Panc1 (cell line): Measurements from ENCODE around the gene WAC. TPM values are rescaled to one million over a fixed set of nuclear protein-coding genes. Genes with fewer than 3 reads are reported as not detected.
"Not testable (repeated sequence)": the region's sequence is repeated elsewhere in the genome, so short reads cannot be mapped to it uniquely, and the experiment has no call there.

ENCODE experiments used
- ATAC-seq: fragments of 200-7000 bp; cut with Tn5 transposase; 2 replicates; pipeline ENCODE4 v1.9.1; 2020; ENCODE audit warnings: mild to moderate bottlenecking, moderate library complexity
- BruUV-seq: library from RNA; stranded (reverse); fragments of 400-500 nt; replicated peaks from 2 replicates; lab custom pipeline; 2021; lab: Mats Ljungman, UMichigan
- CTCF ChIA-PET: fragments of 300-600 bp; sonication (Branson Sonifier 250); formaldehyde crosslinking; loops from one replicate; lab custom pipeline; 2022; ENCODE audit warnings: antibody characterized with exemption; lab: Charles Lee
- POLR2A ChIA-PET: fragments of 300-600 bp; sonication (Branson Sonifier 250); formaldehyde crosslinking; loops from one replicate; lab custom pipeline; 2022; ENCODE audit warnings: antibody characterized with exemption; lab: Charles Lee
- DNase-seq: peaks from one replicate; pipeline ENCODE4 v3.0.0-alpha.2; 2010; ENCODE audit warnings: low read depth, low spot score
- H3K27ac ChIP-seq: 2 replicates; pipeline ENCODE4 v1.5.1; 2011; ENCODE audit warnings: mild to moderate bottlenecking, low read length, inconsistent platforms
- H3K27me3 ChIP-seq: fragments of 200-500 bp; sonication (Bioruptor generic); 2 replicates; pipeline ENCODE4 v1.6.0; 2014; ENCODE audit warnings: low read length, inconsistent platforms; ENCODE audit not compliant: control insufficient read depth, insufficient read depth
- H3K36me3 ChIP-seq: fragments of 200-500 bp; sonication (Bioruptor generic); 2 replicates; pipeline ENCODE4 v1.5.1; 2014; ENCODE audit warnings: inconsistent platforms, mild to moderate bottlenecking, low read length, moderate library complexity; ENCODE audit not compliant: control insufficient read depth, insufficient read depth
- H3K4me1 ChIP-seq: 2 replicates; pipeline ENCODE4 v1.5.1; 2011; ENCODE audit warnings: inconsistent platforms, mild to moderate bottlenecking, low read length, moderate library complexity; ENCODE audit not compliant: control insufficient read depth, insufficient read depth
- H3K4me3 ChIP-seq, 2 experiments: 2 replicates each; pipeline ENCODE4 v1.5.1; 2011 to 2012; ENCODE audit warnings: low read depth in 2 of 2, low read length in 2 of 2, mild to moderate bottlenecking in 2 of 2, inconsistent platforms in 1 of 2, moderate library complexity in 1 of 2
- H3K9me3 ChIP-seq: fragments of 200-500 bp; sonication (Bioruptor generic); 2 replicates; pipeline ENCODE4 v1.5.1; 2014; ENCODE audit warnings: low read depth, mild to moderate bottlenecking, inconsistent platforms, low read length, moderate library complexity; ENCODE audit not compliant: control insufficient read depth, insufficient read depth
- POLR2AphosphoS5 ChIP-seq: IDR thresholded peaks from 2 replicates; pipeline ENCODE4 v1.6.1; 2012; ENCODE audit warnings: mild to moderate bottlenecking, low read depth, low read length, moderate library complexity
- SIN3A ChIP-seq: IDR thresholded peaks from 2 replicates; pipeline ENCODE4 v1.6.1; 2012; ENCODE audit warnings: low read depth, mild to moderate bottlenecking, low read length, moderate library complexity, borderline replicate concordance; ENCODE audit not compliant: insufficient read depth
- TCF7L2 ChIP-seq: IDR thresholded peaks from 2 replicates; pipeline ENCODE4 v1.6.1; 2011; ENCODE audit warnings: mild to moderate bottlenecking, low read depth, low read length, inconsistent platforms
- in situ Hi-C: cut with HindIII; loops from 2 replicates; pipeline ENCODE4 v1.10.0; 2016; ENCODE audit warnings: low sequenced_read_pairs, low pct_unique_long_range_greater_than_20kb
- intact Hi-C: fragments of 100-400 bp; cut with micrococcal nuclease; formaldehyde crosslinking; loops from one replicate; pipeline ENCODE4 v1.10.0; 2022; ENCODE audit not compliant: unreplicated experiment
- total RNA-seq: library from RNA; stranded (reverse); gene quantifications from one replicate; pipeline ENCODE4 v1.2.1, GENCODE V29; 2021; ENCODE audit not compliant: unreplicated experiment
- TF ChIP-seq, protein P1 (sequence below): fragments of 450-650 bp; IDR thresholded peaks from 2 replicates; pipeline ENCODE4 v1.5.1; 2017; ENCODE audit warnings: mild to moderate bottlenecking
- TF ChIP-seq, protein P2 (sequence below), 2 experiments: IDR thresholded peaks; 2 replicates each; pipeline ENCODE4 v1.6.1; 2011 to 2012; ENCODE audit warnings: low read depth in 2 of 2, control low read depth in 1 of 2, low read length in 1 of 2, mild to moderate bottlenecking in 1 of 2, moderate library complexity in 1 of 2; ENCODE audit not compliant: insufficient read depth in 1 of 2

Gene WAC
- total RNA-seq, 1 experiment from 2014 or later, result 70.7 TPM

DNA sequence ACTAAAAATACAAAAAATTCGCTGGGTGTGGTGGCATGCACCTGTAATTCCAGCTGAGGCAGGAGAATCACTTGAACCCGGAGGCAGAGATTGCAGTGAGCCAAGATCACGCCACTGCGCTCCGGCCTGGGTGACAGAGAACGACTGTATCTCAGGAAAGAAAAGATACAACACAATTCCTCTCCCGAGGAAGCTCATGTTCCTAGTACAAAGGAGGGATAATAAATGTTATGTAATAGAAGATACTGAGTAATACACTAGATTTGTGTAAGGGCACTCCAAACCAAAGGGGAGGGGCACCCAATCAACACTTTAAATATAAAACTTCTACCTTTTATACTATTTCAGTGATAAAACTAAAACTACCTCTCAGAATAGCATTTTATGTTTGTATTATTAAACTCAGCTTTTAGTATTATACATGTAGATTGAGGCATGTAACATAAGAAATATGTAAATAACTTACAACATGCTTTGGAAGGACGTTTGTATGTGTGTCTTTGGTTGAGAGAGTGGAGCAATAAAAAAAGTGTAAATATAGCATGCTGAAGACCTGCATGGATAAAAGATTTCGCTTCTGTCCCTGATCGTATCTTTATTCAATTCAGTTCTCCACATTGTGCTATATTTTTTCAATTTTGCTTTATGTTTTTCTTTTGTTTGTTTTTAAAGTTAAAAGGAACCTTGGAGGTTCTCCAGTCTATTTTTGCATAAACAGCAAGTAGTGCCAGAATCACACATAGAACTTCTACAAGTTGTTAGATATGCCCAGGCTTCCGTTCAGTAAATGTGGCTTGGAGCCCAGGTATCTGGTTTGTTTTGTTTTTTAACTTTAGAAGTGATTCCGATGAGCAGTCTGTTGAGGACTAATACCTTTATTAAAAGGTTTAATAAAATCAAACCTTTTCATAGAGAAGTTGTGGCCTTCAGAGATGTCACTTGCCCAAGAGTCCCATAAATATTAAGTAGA lies 71.9 kb downstream of the WAC start:
- Histone ChIP-seq H3K9me3 (no peaks in the 10 kb centered on the region), H3K27me3 (no peaks in the 10 kb centered on the region), H3K36me3 (peaks cover 15% of the 10 kb centered on the region; the same call in 1 of the 2 replicates), H3K4me1 (no peaks in the 10 kb centered on the region), H3K4me3 (no peak overlapping the region), H3K27ac (no peak overlapping the region)
- intact Hi-C loops (no loop called here), in situ Hi-C loops (no loop called here)
- TF ChIP-seq, protein P1, sequence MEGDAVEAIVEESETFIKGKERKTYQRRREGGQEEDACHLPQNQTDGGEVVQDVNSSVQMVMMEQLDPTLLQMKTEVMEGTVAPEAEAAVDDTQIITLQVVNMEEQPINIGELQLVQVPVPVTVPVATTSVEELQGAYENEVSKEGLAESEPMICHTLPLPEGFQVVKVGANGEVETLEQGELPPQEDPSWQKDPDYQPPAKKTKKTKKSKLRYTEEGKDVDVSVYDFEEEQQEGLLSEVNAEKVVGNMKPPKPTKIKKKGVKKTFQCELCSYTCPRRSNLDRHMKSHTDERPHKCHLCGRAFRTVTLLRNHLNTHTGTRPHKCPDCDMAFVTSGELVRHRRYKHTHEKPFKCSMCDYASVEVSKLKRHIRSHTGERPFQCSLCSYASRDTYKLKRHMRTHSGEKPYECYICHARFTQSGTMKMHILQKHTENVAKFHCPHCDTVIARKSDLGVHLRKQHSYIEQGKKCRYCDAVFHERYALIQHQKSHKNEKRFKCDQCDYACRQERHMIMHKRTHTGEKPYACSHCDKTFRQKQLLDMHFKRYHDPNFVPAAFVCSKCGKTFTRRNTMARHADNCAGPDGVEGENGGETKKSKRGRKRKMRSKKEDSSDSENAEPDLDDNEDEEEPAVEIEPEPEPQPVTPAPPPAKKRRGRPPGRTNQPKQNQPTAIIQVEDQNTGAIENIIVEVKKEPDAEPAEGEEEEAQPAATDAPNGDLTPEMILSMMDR, result no peak
- ATAC-seq (no peak), DNase-seq (no peak)
- BruUV-seq, result no TSS peak
- POLR2A ChIA-PET, result no interaction called here
- CTCF ChIA-PET, result no interaction called here

DNA sequence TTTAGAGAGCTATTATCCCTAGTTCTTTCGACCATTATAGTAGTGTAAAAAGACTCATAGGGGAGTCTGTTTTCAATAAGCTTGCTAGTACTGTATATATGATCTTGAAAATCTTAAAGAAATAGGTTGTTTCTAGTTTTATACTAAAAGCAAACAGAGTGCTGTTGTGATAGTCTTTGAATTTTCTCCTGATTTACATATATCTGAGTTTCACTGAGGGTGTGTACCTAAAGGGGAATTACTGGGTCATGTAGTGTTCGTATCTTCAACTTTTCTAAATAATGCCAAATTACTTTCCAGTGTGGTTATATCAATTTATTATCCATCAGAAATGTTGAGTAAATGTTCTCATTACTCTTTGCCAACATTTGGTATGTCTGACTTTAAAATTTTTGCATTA lies 73.7 kb downstream of the WAC start:
- Histone ChIP-seq H3K9me3 (no peaks in the 10 kb centered on the region), H3K4me1 (no peaks in the 10 kb centered on the region), H3K36me3 (peaks cover 19% of the 10 kb centered on the region), H3K27me3 (no peaks in the 10 kb centered on the region), H3K4me3 (no peak overlapping the region), H3K27ac (no peak overlapping the region)
- ChIA-PET CTCF (no interaction called here), POLR2A (no interaction called here)
- no peak for DNase-seq
- ATAC-seq, result no peak
- intact Hi-C loops, result no loop called here
- no TSS peak for BruUV-seq
- in situ Hi-C loops, result no loop called here
- TF ChIP-seq POLR2AphosphoS5, result no peak

DNA sequence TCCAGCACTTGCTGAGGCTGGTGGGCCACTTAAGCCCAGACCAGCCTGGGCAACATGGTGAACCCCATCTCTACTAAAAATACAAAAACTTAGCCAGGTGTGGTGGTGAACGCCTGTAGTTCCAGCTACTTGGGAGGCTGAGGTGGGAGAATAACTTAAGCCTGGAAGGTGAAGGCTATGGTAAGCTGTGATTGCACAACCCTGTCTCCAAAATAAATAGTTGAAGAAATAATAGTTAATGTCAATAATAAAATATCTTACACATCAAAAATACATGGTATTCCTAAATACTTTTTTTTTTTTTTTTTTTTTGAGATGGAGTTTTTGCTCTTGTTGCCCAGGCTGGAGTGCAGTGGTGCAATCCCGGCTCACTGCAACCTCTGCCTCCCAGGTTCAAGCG lies 76.7 kb downstream of the WAC start:
- H3K27me3 ChIP-seq, H3K4me1 ChIP-seq, CTCF ChIA-PET, DNase-seq, H3K4me3 ChIP-seq, H3K27ac ChIP-seq, BruUV-seq, intact Hi-C loops, POLR2A ChIA-PET, ATAC-seq, H3K9me3 ChIP-seq, in situ Hi-C loops: not testable (repeated sequence)
- peaks cover 34% of the 10 kb centered on the region for H3K36me3 ChIP-seq

DNA sequence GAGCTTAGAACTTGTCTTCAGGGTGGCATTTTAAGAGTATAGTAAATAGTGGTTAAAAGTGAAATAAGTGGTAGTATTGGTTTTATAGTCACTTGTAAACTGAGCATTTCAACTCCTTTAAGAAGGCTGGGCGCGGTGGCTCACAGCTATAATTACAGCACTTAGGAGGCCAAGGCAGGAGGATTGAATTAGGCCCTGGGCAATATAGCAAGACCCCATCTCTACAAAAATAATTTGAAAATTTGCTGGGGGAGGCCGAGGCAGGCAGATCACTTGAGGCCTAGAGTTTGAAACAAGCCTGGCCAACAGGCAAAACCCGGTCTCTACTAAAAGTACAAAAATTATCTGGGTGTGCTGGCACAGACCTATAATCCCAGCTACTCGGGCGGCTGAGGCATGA lies 80.0 kb downstream of the WAC start:
- Histone ChIP-seq H3K27me3 (no peaks in the 10 kb centered on the region), H3K27ac (no peak overlapping the region), H3K4me3 (no peak overlapping the region), H3K36me3 (peaks cover 47% of the 10 kb centered on the region), H3K9me3 (no peaks in the 10 kb centered on the region), H3K4me1 (no peaks in the 10 kb centered on the region)
- TF ChIP-seq POLR2AphosphoS5, result no peak
- TF ChIP-seq, protein P2, sequence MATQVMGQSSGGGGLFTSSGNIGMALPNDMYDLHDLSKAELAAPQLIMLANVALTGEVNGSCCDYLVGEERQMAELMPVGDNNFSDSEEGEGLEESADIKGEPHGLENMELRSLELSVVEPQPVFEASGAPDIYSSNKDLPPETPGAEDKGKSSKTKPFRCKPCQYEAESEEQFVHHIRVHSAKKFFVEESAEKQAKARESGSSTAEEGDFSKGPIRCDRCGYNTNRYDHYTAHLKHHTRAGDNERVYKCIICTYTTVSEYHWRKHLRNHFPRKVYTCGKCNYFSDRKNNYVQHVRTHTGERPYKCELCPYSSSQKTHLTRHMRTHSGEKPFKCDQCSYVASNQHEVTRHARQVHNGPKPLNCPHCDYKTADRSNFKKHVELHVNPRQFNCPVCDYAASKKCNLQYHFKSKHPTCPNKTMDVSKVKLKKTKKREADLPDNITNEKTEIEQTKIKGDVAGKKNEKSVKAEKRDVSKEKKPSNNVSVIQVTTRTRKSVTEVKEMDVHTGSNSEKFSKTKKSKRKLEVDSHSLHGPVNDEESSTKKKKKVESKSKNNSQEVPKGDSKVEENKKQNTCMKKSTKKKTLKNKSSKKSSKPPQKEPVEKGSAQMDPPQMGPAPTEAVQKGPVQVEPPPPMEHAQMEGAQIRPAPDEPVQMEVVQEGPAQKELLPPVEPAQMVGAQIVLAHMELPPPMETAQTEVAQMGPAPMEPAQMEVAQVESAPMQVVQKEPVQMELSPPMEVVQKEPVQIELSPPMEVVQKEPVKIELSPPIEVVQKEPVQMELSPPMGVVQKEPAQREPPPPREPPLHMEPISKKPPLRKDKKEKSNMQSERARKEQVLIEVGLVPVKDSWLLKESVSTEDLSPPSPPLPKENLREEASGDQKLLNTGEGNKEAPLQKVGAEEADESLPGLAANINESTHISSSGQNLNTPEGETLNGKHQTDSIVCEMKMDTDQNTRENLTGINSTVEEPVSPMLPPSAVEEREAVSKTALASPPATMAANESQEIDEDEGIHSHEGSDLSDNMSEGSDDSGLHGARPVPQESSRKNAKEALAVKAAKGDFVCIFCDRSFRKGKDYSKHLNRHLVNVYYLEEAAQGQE (IDR thresholded peaks at IDR 0.05; ENCODE audit: insufficient read depth in 1 of 2, low read depth in 2 of 2, low read length in 1 of 2), result no peak
- TF ChIP-seq SIN3A, result no peak
- TF ChIP-seq, protein P1, result no peak
- no peak for TF ChIP-seq TCF7L2
- no peak for ATAC-seq
- no peak for DNase-seq
- ChIA-PET POLR2A (interaction anchor here (0.6 kb wide), 1 partner anchor 20 kb away, joined by 5 read pairs; no protein-coding TSS in a partner anchor), CTCF (no interaction called here)
- in situ Hi-C loops (no loop called here), intact Hi-C loops (no loop called here)
- BruUV-seq, result no TSS peak
